ENCODE measurements around the gene RHBDD2.
"Not testable (repeated sequence)": the region's sequence is repeated elsewhere in the genome, so short reads cannot be mapped to it uniquely, and the experiment has no call there.

Gene RHBDD2

DNA sequence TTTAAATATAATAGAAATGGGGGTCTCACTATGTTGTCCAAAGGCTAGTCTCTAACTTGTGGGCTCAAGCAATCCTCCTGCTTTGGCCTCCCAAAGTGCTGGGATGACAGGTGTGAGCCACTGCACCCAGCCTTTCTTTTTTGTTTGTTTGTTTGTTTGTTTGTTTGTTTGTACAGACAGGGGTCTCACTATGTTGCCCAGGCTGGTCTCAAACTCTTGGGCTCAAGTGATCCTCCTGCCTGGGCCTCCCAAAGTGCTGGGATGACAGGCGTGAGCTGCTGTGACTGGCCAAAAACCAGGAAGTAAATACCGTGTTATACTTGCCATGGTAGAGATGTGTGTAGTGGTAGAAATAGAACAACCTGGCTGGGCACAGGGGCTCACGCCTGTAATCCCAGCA is 4.7 kb upstream of the RHBDD2 start:
- not testable (repeated sequence) for H3K9ac ChIP-seq (ENCODE audit: low read depth, low read length); H3K9me3 ChIP-seq (ENCODE audit: control insufficient read depth, insufficient read depth, low read length); H3K36me3 ChIP-seq (ENCODE audit: insufficient read depth, low read length)
- peaks cover 10% of the 10 kb centered on the region for H3K4me1 ChIP-seq (ENCODE audit: insufficient read depth, low read length)

DNA sequence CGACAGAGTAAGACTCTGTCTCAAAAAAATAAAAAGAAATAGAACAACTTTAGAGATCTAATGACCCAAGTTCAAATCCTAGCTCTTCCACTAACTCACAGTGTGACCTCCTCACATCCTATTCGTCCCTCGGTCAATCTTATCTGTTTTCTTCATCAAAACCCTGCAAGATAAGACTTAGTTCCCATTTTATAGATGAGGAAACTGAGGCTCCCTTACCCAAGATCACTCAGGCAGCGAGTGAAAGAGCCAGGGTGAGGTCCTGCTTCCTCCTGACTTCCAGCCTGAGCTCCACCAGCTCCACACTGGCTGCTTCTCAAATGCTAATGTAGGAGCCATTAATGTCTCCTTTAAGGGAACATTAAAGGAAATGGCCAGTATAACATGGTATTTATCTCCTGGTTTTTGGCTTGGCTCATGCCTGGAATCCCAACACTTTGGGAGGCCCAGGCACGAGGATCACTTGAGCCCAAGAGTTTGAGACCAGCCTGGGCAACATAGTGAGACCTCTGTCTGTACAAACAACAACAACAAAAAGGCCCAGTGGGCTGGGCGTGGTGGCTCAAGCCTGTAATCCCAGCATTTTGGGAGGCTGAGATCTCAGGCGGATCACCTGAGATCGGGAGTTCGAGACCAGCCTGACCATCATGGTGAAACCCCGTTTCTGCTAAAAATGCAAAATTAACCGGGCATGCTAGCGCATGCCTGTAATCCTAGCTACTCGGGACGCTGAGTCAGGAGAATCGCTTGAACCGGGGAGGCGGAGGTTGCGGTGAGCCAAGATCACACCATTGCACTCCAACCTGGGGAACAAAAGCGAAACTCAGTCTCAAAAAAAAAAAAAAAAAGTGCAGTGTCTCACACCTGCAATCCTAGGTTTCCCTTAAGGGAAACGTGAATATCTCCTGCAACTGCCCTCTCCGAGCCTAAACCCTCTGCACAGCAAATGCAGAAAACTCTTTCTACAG is 3.4 kb upstream of the RHBDD2 start:
- no peak overlapping the region for H3K9ac ChIP-seq (ENCODE audit: low read depth, low read length)
- H3K9me3 ChIP-seq (ENCODE audit: control insufficient read depth, insufficient read depth, low read length) = no peaks in the 10 kb centered on the region
- H3K4me1 ChIP-seq (ENCODE audit: insufficient read depth, low read length) = peaks cover 13% of the 10 kb centered on the region
- no peaks in the 10 kb centered on the region for H3K36me3 ChIP-seq (ENCODE audit: insufficient read depth, low read length)

DNA sequence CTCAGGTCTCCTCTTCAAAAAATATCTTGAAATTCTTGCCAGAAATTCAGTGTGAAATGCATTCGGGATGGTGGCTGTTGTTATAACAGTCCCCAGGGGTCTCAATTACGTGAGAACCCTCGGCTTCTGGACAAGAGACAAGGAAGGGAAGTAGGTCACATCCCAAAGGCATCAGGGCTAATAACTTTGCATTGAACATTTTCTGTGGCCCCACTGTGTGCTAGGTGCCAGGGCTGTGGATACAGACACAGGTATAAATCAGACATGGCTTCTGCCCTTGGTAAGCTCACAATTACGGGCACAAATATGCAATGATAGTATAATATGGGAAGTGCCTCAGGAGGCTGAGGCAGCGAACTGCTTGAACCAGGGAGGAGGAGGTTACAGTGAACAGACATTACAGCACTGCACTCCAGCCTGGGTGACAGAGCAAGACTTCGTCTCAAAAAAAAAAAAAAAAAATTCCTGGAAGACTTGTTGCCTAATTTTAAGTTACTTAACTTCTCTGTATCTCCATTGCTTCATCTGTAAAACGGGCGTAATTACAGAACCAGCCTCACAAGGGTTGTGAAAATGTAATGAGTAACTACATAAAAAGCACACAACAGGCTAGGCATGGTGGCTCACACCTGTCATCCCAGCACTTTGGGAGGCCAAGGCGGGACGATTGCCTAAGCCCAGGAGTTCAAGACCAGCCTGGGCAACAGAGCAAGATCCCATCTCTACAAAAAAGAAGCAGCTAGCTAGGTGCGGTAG is 2.5 kb upstream of the RHBDD2 start:
- no peaks in the 10 kb centered on the region for H3K36me3 ChIP-seq (ENCODE audit: insufficient read depth, low read length)
- H3K9ac ChIP-seq (ENCODE audit: low read depth, low read length) = no peak overlapping the region
- H3K9me3 ChIP-seq (ENCODE audit: control insufficient read depth, insufficient read depth, low read length) = no peaks in the 10 kb centered on the region
- peaks cover 15% of the 10 kb centered on the region for H3K4me1 ChIP-seq (ENCODE audit: insufficient read depth, low read length)

DNA sequence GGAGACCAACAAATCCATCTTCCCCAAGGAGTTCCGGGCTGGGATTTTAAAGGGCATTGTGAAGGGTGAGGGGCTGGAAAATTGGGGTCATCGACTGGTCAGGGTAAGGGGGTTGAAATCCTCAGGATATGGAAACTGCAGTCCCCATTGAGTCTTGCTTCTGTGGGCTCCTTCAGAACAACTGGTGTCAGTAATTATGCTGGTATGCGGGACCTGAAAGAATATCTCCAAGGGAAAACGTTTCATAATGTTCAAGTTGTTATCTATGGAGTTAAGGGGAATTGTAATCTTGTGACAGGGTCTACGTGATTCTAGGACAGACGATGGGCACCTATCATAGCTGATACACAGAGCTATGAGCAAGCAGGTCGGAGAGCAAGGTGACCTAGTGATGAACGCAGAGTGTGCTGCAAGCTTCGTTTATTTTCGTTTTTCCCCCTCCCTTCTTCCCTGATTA is 494 bp upstream of the RHBDD2 start:
- H3K4me1 ChIP-seq (ENCODE audit: insufficient read depth, low read length) = peaks cover 15% of the 10 kb centered on the region
- peak overlapping the region; percentile 47 for H3K9ac ChIP-seq (ENCODE audit: low read depth, low read length)
- H3K9me3 ChIP-seq (ENCODE audit: control insufficient read depth, insufficient read depth, low read length) = no peaks in the 10 kb centered on the region
- peaks cover 8% of the 10 kb centered on the region; the same call in 1 of the 2 replicates for H3K36me3 ChIP-seq (ENCODE audit: insufficient read depth, low read length)

DNA sequence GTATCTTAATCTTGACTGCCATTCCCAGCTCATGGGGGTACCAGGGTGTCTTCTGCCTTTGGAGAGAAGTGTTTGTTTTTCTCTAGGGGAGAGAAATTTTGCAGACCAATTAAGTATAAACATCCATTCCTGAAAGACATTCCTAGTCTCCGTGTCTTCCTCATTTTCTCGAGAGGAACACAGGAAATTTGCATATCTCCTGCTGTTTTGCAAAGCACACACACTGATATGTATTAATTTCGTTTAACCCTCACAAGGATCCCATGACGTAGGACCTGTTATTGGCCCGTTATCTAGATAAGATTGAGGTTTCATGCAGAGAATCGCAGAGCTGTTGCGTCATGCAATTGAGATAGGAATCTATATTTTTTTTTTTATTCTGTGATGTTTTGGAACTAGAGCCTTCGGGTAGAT is 944 bp downstream of the RHBDD2 start:
- Histone ChIP-seq H3K4me1 (ENCODE audit: insufficient read depth, low read length) (peaks cover 15% of the 10 kb centered on the region), H3K36me3 (ENCODE audit: insufficient read depth, low read length) (peaks cover 8% of the 10 kb centered on the region; the same call in 1 of the 2 replicates), H3K9me3 (ENCODE audit: control insufficient read depth, insufficient read depth, low read length) (no peaks in the 10 kb centered on the region), H3K9ac (ENCODE audit: low read depth, low read length) (peak overlapping the region; percentile 78; the same call in 1 of the 2 replicates)

DNA sequence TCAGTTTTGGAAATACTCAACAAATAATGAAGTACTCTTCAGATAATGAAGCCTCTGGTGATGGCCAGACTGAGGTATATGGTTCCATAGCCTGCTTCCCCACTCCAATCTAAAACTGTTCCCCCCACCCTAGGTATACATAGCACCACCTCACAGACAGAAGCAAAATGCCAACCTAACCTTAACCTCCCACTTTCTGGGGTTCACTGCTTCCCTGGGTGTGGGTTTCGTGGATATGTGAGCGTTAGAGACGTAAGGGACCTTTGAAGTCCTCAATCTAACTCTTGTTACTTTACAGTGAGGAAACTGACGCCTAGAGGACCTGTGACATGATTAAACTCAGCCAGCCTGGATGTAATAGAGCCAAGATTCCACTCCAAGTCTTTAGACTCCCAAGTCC is 1.4 kb downstream of the RHBDD2 start:
- peaks cover 8% of the 10 kb centered on the region; the same call in 1 of the 2 replicates for H3K36me3 ChIP-seq (ENCODE audit: insufficient read depth, low read length)
- H3K9ac ChIP-seq (ENCODE audit: low read depth, low read length) = peak overlapping the region; percentile 78; the same call in 1 of the 2 replicates
- H3K4me1 ChIP-seq (ENCODE audit: insufficient read depth, low read length) = peaks cover 15% of the 10 kb centered on the region
- no peaks in the 10 kb centered on the region for H3K9me3 ChIP-seq (ENCODE audit: control insufficient read depth, insufficient read depth, low read length)

DNA sequence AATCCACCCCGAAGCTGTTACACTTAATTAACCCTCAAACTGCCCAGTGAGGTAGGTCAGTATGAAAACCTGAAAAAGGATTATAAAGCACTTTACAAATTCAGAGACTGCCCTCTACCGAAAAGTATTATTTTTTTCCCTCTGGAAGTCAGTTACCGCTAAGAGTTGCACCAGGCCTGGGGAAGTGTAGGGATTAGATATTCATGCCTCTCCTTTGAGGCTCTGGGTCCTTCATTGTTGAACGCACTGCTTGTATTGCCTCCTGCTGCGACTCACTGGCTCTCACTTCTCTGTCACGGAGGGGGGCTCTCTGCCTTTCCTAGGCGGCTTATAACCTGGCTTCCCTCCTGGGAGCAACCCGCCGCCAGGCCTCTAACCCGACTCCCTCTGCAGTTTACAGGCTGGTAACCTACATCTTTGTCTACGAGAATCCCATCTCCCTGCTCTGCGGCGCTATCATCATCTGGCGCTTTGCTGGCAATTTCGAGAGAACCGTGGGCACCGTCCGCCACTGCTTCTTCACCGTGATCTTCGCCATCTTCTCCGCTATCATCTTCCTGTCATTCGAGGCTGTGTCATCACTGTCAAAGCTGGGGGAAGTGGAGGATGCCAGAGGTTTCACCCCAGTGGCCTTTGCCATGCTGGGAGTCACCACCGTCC is 2.7 kb downstream of the RHBDD2 start:
- Histone ChIP-seq H3K9me3 (ENCODE audit: control insufficient read depth, insufficient read depth, low read length) (no peaks in the 10 kb centered on the region), H3K4me1 (ENCODE audit: insufficient read depth, low read length) (peaks cover 10% of the 10 kb centered on the region), H3K36me3 (ENCODE audit: insufficient read depth, low read length) (peaks cover 12% of the 10 kb centered on the region; the same call in 1 of the 2 replicates), H3K9ac (ENCODE audit: low read depth, low read length) (no peak overlapping the region)

DNA sequence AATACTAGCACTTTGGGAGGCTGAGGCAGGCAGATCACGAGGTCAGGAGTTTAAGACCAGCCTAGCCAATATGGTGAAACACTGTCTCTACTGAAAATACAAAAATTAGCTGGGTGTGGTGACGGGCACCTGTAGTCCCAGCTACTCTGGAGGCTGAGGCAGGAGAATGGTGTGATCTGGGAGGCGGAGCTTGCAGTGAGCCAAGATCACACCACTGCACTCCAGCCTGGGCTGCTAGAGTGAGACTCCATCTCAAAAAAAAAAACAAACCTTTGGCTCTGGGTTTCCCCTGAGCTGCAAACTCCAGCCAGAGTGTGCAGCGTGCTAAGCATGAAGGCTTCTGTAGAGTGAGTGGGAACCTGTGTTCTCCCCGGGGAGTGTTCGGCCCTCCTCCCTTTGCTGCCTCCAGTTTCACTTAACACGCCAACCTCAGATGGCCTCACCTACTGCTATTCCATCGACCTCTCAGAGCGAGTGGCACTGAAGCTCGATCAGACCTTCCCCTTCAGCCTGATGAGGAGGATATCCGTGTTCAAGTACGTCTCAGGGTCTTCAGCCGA is 4.5 kb downstream of the RHBDD2 start:
- H3K9ac ChIP-seq (ENCODE audit: low read depth, low read length); H3K4me1 ChIP-seq (ENCODE audit: insufficient read depth, low read length); H3K9me3 ChIP-seq (ENCODE audit: control insufficient read depth, insufficient read depth, low read length): not testable (repeated sequence)
- H3K36me3 ChIP-seq (ENCODE audit: insufficient read depth, low read length) = peaks cover 12% of the 10 kb centered on the region; the same call in 1 of the 2 replicates

DNA sequence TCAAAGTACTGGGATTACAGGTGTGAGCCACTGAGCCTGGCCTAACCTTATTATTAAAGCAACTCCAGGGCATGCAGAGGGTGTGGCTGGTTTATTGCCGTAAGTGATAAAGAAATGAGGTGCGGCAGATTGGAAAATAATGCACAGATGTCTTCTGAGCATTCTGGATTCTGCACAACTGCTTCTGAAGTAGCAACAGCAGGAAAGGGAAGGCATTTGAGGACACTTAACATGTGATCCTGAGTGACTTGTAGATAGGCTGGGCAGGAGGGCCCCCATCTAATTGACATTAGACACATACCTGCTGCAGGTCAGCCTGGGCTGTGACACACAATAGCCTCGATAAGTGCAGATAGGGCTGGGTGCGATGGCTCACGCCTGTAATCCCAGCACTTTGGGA is 5.6 kb downstream of the RHBDD2 start:
- Histone ChIP-seq H3K9ac (ENCODE audit: low read depth, low read length) (no peak overlapping the region), H3K9me3 (ENCODE audit: control insufficient read depth, insufficient read depth, low read length) (no peaks in the 10 kb centered on the region), H3K4me1 (ENCODE audit: insufficient read depth, low read length) (peaks cover 5% of the 10 kb centered on the region), H3K36me3 (ENCODE audit: insufficient read depth, low read length) (peaks cover 12% of the 10 kb centered on the region; the same call in 1 of the 2 replicates)

DNA sequence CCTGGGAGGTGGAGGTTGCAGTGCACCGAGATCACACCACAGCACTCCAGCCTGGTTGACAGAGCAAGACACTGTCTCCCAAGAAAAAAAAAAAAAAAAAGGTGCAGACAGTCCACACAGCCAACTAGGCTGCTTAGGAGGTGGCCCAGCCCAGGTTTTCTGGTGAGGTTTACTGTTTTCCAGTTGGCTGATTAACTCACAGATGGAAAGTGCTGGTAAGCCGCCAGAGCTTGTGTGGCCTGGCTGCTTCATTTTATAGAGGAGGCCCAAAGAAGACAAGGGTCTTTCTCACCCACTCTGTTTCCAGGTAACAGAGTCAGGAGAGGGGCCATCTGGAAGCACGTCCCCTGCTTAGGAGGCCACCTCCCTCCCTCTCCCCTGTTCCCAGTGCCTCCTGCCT is 6.2 kb downstream of the RHBDD2 start:
- H3K36me3 ChIP-seq (ENCODE audit: insufficient read depth, low read length) = peaks cover 12% of the 10 kb centered on the region; the same call in 1 of the 2 replicates
- H3K4me1 ChIP-seq (ENCODE audit: insufficient read depth, low read length) = peaks cover 5% of the 10 kb centered on the region
- no peaks in the 10 kb centered on the region for H3K9me3 ChIP-seq (ENCODE audit: control insufficient read depth, insufficient read depth, low read length)
- no peak overlapping the region for H3K9ac ChIP-seq (ENCODE audit: low read depth, low read length)

DNA sequence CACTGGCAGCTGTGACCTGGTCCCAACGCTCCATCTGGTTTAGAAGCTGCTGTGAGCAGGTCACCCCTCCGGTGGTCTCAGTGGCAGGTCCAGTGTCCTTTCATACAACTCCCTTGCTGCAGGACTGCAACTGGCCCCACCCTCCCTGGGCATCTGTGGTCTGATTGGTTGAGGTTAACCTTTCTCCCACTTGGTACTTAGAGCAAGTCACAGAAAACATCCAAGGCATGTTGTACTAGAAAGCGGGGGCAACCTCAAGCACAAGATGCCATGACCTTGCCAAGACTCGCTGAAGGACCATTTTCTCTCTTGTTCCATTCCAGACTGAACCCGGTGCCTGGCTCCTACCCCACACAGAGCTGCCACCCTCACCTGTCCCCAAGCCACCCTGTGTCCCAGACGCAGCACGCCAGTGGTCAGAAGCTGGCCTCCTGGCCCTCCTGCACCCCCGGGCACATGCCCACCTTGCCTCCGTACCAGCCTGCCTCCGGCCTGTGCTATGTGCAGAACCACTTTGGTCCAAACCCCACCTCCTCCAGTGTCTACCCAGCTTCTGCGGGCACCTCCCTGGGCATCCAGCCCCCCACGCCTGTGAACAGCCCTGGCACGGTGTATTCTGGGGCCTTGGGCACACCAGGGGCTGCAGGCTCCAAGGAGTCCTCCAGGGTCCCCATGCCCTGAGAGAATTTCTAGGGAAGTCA is 9.0 kb downstream of the RHBDD2 start:
- Histone ChIP-seq H3K9ac (ENCODE audit: low read depth, low read length) (no peak overlapping the region), H3K4me1 (ENCODE audit: insufficient read depth, low read length) (no peaks in the 10 kb centered on the region), H3K9me3 (ENCODE audit: control insufficient read depth, insufficient read depth, low read length) (no peaks in the 10 kb centered on the region), H3K36me3 (ENCODE audit: insufficient read depth, low read length) (0 out of 2 replicates have a peak, but pooled peaks cover 5% of the 10 kb centered on the region)

DNA sequence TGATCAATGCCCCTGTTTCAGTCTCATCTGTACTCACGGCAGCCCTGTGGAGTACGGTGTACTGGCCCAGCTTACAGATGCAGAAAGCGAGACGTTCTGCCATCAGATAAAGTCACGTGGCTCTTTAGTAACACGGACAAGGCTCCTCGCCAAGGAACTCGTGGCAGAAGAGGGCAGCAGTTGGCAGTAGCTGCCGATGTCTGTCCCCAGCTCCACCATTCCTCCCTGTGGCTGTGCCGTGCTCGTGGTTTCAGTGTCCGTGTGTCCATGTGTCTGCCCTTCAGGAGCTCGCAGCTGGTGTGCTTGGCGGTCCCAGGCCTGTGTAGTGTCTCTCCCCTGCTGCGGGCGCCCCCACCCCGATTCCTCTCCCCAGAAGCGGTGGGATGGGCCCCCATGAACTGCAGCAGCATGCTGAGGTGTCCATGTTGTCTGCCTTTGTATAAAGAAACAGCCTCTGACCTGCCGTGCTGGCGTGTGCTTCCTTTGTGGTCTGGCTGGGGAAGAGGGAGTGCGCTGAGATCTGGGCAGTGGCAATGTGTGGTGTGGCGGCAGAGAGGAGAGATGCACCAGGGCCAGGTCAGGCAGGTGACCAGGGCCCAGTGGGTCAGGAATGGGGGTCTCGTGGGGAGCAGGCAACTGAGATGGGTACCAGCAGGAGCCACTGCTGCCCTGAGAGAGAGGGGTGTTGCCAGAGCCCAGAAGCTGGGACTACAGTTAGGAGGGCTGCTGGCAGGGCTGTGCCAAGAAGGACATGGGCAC is 9.8 kb downstream of the RHBDD2 start:
- H3K36me3 ChIP-seq (ENCODE audit: insufficient read depth, low read length) = 0 out of 2 replicates have a peak, but pooled peaks cover 4% of the 10 kb centered on the region
- no peaks in the 10 kb centered on the region for H3K4me1 ChIP-seq (ENCODE audit: insufficient read depth, low read length)
- H3K9me3 ChIP-seq (ENCODE audit: control insufficient read depth, insufficient read depth, low read length) = no peaks in the 10 kb centered on the region
- H3K9ac ChIP-seq (ENCODE audit: low read depth, low read length) = no peak overlapping the region

All from ES-I3 (cell line).